VCaP (cell line): ENCODE measurements around the gene COL11A2.
A peak's percentile ranks its signal among the peaks of the same experiment; 100 is the strongest.

Experiments used
- H3K27ac ChIP-seq: fragments of 450-650 bp; 2 replicates; pipeline ENCODE4 v1.5.1; 2017
- TF ChIP-seq, protein P1 (sequence below): fragments of 450-650 bp; conservative IDR thresholded peaks from 2 replicates; pipeline ENCODE4 v1.5.1; 2017; ENCODE audit warnings: mild to moderate bottlenecking, moderate library complexity

COL11A2 gene

DNA sequence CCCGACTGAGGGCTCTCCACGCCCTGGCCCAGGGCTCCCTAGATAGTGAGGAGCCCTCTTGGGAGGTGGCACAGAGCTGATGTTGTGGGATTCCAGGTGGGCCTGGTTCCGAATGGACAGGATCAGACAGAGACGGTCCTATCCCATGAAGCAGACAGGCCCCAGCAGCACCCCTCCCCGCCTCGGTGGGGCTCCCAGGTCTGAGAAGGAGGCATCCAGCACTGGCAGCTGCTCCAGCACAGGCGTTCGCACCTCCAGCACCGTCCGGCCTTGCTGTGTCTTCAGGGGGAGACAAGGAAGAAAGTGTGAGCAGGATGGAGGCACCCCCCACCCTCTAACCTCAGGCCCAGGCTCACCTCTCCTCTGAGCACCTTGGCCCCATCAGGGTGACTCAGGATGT lies 28.7 kb downstream of the COL11A2 start:
- TF ChIP-seq, protein P1, sequence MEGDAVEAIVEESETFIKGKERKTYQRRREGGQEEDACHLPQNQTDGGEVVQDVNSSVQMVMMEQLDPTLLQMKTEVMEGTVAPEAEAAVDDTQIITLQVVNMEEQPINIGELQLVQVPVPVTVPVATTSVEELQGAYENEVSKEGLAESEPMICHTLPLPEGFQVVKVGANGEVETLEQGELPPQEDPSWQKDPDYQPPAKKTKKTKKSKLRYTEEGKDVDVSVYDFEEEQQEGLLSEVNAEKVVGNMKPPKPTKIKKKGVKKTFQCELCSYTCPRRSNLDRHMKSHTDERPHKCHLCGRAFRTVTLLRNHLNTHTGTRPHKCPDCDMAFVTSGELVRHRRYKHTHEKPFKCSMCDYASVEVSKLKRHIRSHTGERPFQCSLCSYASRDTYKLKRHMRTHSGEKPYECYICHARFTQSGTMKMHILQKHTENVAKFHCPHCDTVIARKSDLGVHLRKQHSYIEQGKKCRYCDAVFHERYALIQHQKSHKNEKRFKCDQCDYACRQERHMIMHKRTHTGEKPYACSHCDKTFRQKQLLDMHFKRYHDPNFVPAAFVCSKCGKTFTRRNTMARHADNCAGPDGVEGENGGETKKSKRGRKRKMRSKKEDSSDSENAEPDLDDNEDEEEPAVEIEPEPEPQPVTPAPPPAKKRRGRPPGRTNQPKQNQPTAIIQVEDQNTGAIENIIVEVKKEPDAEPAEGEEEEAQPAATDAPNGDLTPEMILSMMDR = no peak
- H3K27ac ChIP-seq = no peak overlapping the region

DNA sequence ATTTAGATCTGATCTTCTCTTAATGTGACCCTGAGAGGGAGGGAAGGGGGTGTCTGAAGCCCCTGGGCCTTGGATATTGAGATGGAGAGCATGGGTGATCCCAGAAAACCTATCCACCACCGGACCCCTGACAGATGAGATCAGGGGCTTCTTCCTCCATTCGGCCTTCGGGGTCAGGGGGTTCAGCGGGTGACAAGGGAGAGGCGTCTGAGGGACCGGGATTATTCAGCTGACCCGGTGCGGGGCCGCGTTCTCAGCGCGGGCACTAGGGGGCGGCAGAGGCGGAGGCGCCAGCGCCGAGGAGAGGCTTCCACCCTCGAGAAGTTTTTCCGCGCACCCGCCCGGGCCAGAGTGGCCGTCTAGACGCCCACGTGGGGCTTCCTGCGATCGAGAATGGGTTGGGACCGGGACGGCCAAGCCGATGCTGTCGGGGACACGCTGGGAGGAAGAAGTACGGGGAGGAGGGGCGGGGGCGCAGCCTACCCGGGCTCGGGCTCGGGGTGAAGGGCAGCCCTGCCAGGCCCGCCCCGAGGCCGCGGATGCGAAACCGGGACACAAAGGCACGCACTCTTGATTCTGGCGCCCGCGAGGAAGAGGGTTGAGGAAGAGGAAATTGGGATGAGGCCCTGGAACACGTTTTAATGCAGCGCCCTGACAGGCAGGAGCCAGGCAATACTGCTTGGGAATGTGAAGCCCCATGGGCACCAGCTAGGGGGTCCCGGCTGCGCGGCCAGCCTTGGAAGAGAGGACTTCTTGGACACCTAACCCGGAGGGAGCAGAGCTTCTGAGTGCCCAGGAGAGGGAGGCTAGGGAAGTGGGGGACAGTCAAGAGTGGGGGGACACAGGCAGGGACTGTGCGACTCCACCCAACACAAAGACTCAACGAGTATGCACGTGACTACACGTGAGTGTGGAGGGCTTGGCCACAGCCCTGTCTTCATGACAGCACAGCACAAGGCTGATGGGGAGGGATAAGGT lies 30.6 kb downstream of the COL11A2 start:
- peak overlapping the region; percentile 56; the same call in 1 of the 2 replicates for H3K27ac ChIP-seq
- TF ChIP-seq, protein P1 = peak; percentile 96

DNA sequence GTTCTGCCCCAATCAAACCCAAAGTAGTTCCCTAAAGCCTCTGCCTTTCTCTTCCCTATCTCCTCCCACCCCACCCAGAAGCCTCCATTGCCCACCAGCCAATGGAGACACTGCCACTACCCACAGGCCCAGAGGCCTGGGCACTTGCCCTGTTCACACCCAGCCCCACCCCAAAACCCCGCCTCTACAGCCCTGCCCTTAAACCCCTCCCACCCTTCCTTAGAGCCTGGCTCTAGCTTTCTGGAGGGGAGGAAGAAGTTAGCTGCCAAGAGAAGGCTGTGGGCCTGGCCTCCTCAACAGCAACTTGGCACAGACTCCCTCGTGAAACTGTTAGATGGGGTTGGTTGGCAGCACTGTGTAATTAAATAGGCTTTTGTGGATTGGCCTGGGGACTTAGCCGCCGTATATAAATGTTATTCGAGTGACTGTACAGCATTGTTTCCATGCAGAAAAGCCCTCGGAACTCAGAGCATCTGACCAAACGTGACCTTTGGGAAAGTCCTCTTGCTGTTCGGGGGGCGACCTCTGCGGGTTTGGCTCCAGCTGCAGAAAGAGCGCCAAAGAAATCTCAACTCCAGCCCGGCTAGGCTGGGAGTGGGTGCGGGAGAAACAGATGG lies 31.4 kb downstream of the COL11A2 start:
- TF ChIP-seq, protein P1 = no peak
- peak overlapping the region; percentile 56; the same call in 1 of the 2 replicates for H3K27ac ChIP-seq

DNA sequence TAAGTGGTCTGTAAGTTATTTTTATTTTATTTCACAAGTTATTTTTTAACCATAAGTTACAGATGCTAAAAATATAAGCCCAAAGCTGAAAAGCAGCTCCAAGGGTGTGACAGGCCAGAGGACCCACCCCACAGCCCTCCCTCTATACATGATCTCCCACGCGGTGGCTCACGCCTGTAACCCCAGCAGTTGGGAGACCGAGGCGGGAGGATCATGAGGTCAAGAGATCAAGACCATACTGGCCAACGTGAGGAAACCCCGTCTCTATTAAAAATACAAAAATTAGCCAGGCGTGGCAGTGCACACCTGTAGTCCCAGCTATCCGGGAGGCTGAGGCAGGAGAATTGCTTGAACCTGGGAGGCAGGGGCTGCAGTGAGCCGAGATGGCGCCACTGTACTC lies 32.2 kb downstream of the COL11A2 start:
- H3K27ac ChIP-seq = no peak overlapping the region

GRCh38 chr6:33156964-33157363 lies 35.3 kb downstream of the COL11A2 start:
- no peak overlapping the region for H3K27ac ChIP-seq

More for the DNA sequence above, 32.2 kb downstream of the COL11A2 start:
- TF ChIP-seq, protein P1 = no peak

GRCh38 chr6:33156561-33156960 lies 35.7 kb downstream of the COL11A2 start:
- TF ChIP-seq, protein P1 = no peak

More at GRCh38 chr6:33156964-33157363, 35.3 kb downstream of the COL11A2 start:
- TF ChIP-seq, protein P1 = no peak

GRCh38 chr6:33154349-33154748 lies 37.9 kb downstream of the COL11A2 start:
- TF ChIP-seq, protein P1 = no peak
- H3K27ac ChIP-seq = no peak overlapping the region

More at GRCh38 chr6:33156561-33156960, 35.7 kb downstream of the COL11A2 start:
- H3K27ac ChIP-seq = no peak overlapping the region
